Stimulated activated naive CD8-positive, alpha-beta T cell treated with anti-CD3 and anti-CD28 coated beads, Interleukin-15, Interleukin-2, amounts not matched to agents 100 ng/mL and 50 ng/mL, for 24 hours (primary cell): ENCODE data around the gene OSBPL9.
"Not testable (repeated sequence)": the region's sequence is repeated elsewhere in the genome, so short reads cannot be mapped to it uniquely, and the experiment has no call there.

Experiments used
- H3K27ac Mint-ChIP-seq: one replicate; pipeline ENCODE4 v1.8.0; 2021; ENCODE audit warnings: mild to moderate bottlenecking, mixed read lengths
- H3K27me3 Mint-ChIP-seq: one replicate; pipeline ENCODE4 v1.8.0; 2021; ENCODE audit warnings: mixed read lengths
- H3K36me3 Mint-ChIP-seq: one replicate; pipeline ENCODE4 v1.8.0; 2021; ENCODE audit warnings: low read depth, mixed read lengths
- H3K4me1 Mint-ChIP-seq: one replicate; pipeline ENCODE4 v1.8.0; 2021; ENCODE audit warnings: low read depth, mixed read lengths
- H3K4me3 Mint-ChIP-seq: one replicate; pipeline ENCODE4 v1.8.0; 2021; ENCODE audit warnings: mild to moderate bottlenecking, mixed read lengths
- H3K9me3 Mint-ChIP-seq: one replicate; pipeline ENCODE4 v1.8.0; 2021; ENCODE audit warnings: mixed read lengths

Gene OSBPL9

DNA sequence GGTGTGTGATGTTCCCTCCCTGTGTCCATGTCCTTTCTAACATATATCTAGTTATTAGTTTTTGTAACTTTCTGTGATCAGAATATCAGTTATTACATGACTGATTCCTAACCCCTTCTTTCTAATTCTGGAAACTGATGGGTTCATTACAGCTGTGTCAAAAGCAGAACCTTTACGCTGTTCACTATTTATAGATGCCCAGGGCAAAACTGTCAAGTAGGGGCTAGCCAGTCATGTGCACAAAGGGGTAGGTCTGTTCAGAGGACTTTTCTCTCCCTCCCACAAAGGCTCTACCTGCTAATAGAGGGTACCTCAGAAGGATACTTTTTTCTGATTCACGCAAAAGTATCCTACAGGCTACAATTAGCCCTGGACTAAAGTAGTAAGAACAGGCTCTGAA, 182.5 kb downstream of the OSBPL9 start:
- H3K27ac Mint-ChIP-seq: no peak overlapping the region
- no peaks in the 10 kb centered on the region for H3K27me3 Mint-ChIP-seq
- H3K36me3 Mint-ChIP-seq: peaks cover 33% of the 10 kb centered on the region
- H3K9me3 Mint-ChIP-seq: no peaks in the 10 kb centered on the region
- H3K4me1 Mint-ChIP-seq: no peaks in the 10 kb centered on the region
- no peak overlapping the region for H3K4me3 Mint-ChIP-seq

DNA sequence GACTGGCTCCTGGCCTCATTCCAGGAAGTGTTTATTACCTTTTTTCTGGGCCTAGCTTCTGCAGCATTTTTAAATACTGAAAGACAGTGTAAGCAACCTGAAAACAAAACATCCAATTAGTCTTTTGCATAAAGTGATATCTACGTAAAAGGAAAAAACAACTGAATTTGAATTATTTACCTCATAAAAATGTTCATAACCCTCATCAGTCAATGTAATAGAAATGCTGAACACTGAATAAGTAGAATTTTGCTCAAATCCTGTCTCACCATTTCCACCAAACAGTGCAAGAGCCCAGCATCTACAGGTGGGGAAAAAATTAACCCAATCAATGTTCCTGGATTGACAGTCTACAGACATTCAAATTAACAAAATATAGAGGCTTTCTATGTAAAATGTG, 197.6 kb downstream of the OSBPL9 start:
- peaks cover 55% of the 10 kb centered on the region for H3K36me3 Mint-ChIP-seq
- no peak overlapping the region for H3K4me3 Mint-ChIP-seq
- H3K27ac Mint-ChIP-seq: no peak overlapping the region
- H3K4me1 Mint-ChIP-seq: no peaks in the 10 kb centered on the region
- H3K9me3 Mint-ChIP-seq: no peaks in the 10 kb centered on the region
- H3K27me3 Mint-ChIP-seq: no peaks in the 10 kb centered on the region

DNA sequence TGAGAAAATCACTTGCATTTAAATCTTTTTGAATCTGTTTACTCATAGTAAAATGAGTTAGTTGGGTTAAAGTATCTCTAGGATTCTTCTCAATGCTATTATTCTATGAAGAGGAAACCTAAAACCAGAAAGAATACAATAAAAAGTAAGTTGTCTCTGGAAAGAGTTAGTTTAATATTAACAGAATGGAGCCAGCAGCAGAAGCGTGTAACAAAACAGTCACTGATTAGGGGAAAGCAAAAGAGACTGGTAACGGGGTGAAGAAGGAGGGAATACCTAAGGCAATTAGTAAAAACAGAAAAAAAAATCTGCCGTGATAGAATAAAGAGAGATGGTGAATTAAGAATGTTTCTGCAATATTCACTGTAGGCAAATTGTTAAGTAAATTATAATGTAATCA, 201.6 kb downstream of the OSBPL9 start:
- Mint-ChIP-seq H3K4me3 (no peak overlapping the region), H3K27ac (no peak overlapping the region), H3K9me3 (no peaks in the 10 kb centered on the region), H3K27me3 (no peaks in the 10 kb centered on the region), H3K36me3 (peaks cover 55% of the 10 kb centered on the region), H3K4me1 (no peaks in the 10 kb centered on the region)

DNA sequence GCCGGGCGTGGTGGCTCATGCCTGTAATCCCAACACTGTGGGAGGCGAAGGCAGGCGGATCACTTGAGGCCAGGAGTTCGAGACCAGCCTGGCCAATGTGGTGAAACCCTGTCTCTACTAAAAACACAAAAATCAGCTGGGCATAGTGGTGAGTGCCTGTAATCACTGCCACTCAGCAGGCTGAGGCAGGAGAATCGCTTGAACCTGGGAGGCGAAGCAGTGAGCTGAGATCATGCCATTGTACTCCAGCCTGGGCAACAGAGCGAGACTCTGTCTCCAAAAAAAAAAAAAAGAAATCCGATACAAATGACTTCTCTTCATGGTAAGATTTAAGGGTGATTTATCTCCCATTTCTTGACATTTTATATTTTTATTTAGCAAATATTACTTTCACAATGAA, 202.1 kb downstream of the OSBPL9 start:
- H3K36me3 Mint-ChIP-seq: peaks cover 49% of the 10 kb centered on the region
- H3K4me3 Mint-ChIP-seq, H3K4me1 Mint-ChIP-seq, H3K27me3 Mint-ChIP-seq, H3K9me3 Mint-ChIP-seq, H3K27ac Mint-ChIP-seq: not testable (repeated sequence)

DNA sequence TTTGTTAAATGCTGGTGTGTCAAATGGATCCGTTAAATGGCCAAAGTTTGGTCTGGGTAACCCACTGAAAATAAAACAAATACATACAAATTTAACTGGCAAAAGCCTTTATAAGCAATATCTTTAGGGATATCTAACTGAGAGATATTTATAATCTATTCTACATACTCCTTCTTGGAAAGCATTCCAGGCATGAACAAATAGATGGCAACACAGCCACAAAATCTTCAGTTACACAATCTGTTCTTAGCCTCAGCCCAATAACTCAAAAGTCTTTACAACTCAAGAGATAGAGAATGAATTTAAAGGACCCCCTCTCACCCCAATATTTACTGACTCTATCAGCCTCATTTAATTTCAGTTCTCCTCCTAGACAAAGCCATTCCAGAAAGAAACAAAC, 202.9 kb downstream of the OSBPL9 start:
- H3K27me3 Mint-ChIP-seq: no peaks in the 10 kb centered on the region
- no peaks in the 10 kb centered on the region for H3K9me3 Mint-ChIP-seq
- no peaks in the 10 kb centered on the region for H3K4me1 Mint-ChIP-seq
- peaks cover 47% of the 10 kb centered on the region for H3K36me3 Mint-ChIP-seq
- no peak overlapping the region for H3K27ac Mint-ChIP-seq
- no peak overlapping the region for H3K4me3 Mint-ChIP-seq

DNA sequence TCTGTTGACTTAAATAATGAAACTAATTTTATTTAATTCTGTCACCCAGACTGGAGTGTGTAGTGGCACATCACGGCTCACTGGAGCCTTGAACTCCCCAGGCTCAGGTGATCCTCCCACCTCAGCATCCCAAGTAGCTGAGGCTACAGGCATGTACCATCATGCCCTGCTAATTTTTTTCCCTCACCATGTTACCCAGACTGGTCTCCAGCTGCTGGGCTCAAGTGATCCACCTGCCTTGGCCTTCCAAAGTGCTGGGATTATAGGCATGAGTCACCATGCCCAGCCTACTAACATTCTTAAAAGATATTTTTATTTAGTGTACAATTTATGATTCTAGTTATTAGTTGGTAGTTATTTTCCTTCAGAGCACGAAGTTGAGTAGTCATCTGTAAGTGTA, 212.2 kb downstream of the OSBPL9 start:
- Mint-ChIP-seq H3K9me3 (no peaks in the 10 kb centered on the region), H3K27me3 (no peaks in the 10 kb centered on the region), H3K4me1 (no peaks in the 10 kb centered on the region), H3K36me3 (peaks cover 36% of the 10 kb centered on the region), H3K27ac (no peak overlapping the region), H3K4me3 (no peak overlapping the region)

DNA sequence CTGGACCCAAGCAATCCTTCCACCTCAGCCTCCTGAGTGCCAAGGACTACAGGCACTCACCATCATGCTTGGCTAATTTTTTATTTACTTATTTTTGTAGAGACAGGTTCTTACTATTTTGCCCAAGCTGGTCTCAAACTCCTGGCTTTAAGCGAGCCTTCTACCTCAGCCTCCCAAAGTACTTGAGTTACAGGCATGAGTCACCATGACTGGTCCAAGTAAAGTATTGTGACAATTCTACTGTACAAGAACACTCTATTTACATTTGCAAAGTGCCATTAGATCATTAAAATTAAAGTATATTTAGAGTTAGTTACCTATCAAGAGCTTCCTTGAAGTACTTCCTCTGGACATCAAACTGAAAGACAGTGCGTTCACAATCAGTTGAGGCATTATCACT, 216.8 kb downstream of the OSBPL9 start:
- no peak overlapping the region for H3K27ac Mint-ChIP-seq
- H3K36me3 Mint-ChIP-seq: peaks cover 52% of the 10 kb centered on the region
- no peaks in the 10 kb centered on the region for H3K4me1 Mint-ChIP-seq
- H3K27me3 Mint-ChIP-seq: no peaks in the 10 kb centered on the region
- H3K4me3 Mint-ChIP-seq: no peak overlapping the region
- H3K9me3 Mint-ChIP-seq: no peaks in the 10 kb centered on the region

DNA sequence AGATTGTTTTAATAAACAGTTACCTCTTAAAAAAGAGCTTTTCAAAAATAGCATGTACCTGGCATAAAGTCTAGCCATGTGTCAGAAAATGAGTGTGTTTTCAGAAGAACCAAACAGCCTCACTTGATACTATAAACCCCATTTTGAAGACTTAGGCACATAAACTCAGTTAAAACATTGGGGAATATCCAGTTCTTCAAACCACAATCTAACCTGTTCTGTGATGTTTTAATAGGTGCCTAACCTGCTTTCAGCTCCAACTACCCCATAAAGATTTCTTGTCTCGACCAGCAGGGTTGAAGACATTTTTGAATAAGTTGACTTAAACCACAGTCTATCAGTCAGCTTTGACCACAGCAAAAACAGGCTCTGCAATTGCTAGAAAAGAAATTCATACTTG, 220.4 kb downstream of the OSBPL9 start:
- Mint-ChIP-seq H3K27ac (no peak overlapping the region), H3K36me3 (peaks cover 58% of the 10 kb centered on the region)

More for the DNA sequence above, 220.4 kb downstream of the OSBPL9 start:
- H3K9me3 Mint-ChIP-seq: no peaks in the 10 kb centered on the region
- no peak overlapping the region for H3K4me3 Mint-ChIP-seq
- H3K4me1 Mint-ChIP-seq: no peaks in the 10 kb centered on the region
- H3K27me3 Mint-ChIP-seq: no peaks in the 10 kb centered on the region
